GM12892 (cell line): ENCODE data around the gene CLEC6A.

Experiments used
- POLR2A ChIP-seq: IDR thresholded peaks from 2 replicates; pipeline ENCODE4 v1.6.1; 2011; ENCODE audit warnings: low read depth, low read length, control low read depth
- POLR2AphosphoS5 ChIP-seq: IDR thresholded peaks from 2 replicates; pipeline ENCODE4 v1.6.1; 2011; ENCODE audit warnings: low read depth, low read length, control low read depth
- TAF1 ChIP-seq: IDR thresholded peaks from 2 replicates; pipeline ENCODE4 v1.6.1; 2011; ENCODE audit warnings: low read depth, mild to moderate bottlenecking, control low read depth, low read length, borderline replicate concordance

DNA sequence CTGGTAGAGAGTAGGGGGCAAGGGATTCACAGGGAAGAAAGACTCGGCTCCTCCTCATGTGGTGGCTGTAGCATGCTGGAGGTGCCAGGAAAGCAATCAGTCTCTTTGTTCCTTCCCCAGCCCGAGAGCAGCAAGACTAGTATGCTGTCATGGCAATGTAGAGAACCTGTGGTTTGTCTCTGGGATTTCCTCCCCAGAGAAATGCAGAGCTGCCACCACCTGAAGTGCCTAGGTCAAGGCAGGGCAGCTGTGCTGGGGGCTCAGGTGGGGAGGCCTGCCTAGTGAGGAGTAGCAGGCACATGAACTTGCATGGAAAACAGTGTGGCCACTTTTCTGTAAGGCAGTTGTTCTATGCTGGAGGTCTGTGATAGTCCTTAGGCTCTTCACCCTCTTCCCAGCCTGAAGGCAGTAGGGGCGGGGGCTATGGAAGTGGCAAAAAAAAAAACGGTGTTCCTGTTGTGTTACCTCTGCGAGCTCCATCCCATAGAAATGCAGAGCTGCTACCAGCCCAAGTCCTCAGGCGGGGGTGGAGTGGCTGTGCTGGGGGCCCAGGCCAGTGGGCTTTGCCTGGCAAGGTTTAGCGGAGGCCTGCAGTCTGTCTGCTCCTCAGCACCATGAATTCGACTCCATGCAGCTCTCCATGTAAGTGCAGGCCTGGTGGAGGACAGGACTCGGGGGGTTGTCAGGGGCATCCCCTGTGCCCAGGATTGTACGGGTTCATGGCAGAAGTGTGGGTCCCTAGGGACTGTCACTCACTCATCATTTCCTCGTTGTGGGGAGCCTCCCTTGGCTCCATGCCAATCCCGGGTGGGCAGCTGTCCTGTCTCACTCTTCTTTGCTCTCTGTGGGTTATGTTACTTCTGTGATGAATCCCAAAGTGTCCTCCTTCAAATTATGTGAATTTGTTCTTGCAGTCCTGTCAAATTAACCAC, 53.4 kb downstream of the CLEC6A start:
- TF ChIP-seq POLR2AphosphoS5 (no peak), TAF1 (no peak), POLR2A (no peak)
